ENCODE results near the gene PLD1. TPM values are rescaled to one million over a fixed set of nuclear protein-coding genes. Genes with fewer than 3 reads are reported as not detected.
"Not testable (repeated sequence)": the region's sequence is repeated elsewhere in the genome, so short reads cannot be mapped to it uniquely, and the experiment has no call there.

Gene PLD1
- polyA plus RNA-seq, 4 donors: 9.6 to 13.2 (median 11.2) TPM

DNA sequence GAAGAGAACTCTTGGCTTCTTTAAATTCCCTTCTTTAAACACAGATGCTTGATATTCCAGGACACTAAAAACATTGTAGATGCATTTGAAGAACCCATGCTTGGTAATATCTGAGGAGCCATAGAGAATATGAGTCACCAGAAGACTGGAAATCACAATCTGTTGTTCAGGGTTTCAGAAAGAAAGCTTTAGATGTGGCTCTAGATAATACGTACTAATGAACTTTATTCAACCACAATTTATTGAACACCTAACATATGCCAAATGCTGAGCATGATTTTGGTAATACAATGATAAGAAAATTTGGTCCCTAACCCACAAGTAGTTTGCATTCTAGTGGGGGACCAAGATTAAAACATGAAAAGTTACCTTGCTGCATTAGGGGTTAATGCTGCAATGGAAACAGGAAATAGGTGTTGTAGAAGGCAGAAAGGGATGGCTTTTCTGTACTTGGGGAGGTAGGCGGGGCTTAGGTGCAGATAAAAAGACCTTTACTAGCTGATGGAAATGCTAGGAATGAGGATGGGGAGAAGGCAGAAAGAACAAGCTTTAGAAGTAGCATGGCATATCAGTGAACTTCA lies 11.6 kb upstream of the PLD1 start:
- DNase-seq (ENCODE audit: low read depth in 4 of 4, low spot score in 2 of 4): no peak

DNA sequence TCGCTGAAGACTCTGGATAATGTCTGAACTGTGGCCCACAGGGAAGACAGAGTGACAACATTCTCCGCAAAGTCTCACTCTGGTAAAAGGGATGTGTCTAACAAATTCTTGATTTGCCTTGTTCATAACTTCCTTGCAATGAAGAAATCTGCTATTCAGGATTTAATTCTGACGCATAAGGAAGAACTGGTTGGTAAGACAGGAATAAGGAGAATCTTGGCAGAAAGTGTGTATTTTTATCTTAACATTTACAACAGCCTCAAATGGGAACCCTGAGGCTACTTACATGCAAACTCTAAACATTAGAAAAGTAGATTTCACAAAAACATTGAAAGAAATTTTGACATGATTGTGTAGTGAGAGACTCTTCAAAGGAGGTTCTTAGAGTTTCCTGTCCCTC lies 10.8 kb upstream of the PLD1 start:
- DNase-seq (ENCODE audit: low read depth in 4 of 4, low spot score in 2 of 4): no peak

DNA sequence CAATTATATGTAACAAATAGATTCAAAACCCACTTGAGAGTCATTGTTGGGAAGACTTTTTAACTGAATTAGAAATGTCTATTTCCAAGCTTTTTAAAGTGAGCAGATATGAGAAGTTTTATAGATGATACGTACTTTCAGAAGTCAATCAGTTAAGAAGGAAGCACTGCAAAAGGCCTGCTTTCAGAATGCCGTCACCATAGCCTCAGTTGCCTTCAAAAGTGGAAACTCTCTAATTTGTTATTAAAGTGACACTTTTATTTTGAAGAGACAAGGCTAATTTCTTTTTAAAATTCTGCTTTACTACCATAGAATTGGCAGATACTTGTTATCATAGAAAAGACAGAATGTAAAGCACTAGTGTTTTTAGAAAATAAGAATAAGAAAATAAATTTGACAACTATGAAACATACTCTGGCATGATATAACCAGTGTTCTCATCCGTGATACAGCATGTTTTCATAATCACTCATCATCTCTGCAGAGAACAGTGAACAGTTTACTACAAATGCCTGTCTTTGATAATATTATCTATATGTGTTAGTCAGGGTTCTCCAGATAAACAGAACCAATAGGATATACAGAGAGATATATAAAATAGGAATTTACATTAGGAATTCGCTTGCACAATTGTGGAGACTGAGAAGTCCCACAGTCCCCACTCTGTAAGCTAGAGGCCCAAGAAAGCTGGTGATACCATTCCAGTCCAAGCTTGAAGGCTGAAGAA lies 7.0 kb upstream of the PLD1 start:
- DNase-seq (ENCODE audit: low read depth in 4 of 4, low spot score in 2 of 4): no peak

DNA sequence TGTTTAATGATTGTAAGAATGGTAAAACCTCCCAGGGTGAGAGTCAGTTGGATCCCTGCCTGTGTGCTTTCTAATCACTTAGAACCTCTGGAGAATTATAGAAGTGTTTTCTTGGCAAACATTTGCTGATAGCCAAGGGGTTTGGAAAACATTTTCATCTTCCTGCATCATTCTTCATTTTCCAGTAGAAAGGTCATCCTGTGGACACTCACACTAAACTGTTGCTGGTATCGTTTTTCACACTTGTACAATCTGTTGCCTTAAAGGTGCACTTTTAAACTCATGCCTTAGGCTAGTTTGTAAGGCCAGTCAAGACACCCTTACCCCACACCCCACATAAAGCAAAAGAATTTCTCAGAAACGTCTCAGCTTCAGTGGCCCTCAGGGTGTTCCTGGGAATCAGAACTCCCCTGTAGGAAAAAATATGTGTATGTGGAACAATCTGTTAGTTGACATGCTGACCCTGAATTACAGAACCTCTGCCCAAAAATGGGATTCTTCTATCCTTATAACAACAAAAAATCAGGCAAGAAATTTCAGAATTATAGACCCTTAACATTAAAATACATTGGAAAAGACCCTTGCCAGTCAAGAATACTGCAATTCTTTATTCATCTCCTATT lies 5.8 kb upstream of the PLD1 start:
- no peak for DNase-seq (ENCODE audit: low read depth in 4 of 4, low spot score in 2 of 4)

DNA sequence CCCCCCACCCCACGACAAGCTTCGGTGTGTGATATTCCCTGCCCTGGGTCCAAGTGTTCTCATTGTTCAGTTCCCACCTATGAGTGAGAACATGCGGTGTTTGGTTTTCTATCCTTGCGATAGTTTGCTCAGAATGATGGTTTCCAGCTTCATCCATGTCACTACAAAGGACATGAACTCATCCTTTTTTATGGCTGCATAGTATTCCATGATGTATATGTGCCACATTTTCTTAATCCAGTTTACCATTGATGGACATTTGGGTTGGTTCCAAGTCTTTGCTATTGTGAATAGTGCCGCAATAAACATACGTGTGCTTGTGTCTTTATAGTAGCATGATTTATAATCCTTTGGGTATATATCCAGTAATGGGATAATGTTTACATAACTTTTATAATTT lies 4.4 kb upstream of the PLD1 start:
- not testable (repeated sequence) for DNase-seq (ENCODE audit: low read depth in 4 of 4, low spot score in 2 of 4)

DNA sequence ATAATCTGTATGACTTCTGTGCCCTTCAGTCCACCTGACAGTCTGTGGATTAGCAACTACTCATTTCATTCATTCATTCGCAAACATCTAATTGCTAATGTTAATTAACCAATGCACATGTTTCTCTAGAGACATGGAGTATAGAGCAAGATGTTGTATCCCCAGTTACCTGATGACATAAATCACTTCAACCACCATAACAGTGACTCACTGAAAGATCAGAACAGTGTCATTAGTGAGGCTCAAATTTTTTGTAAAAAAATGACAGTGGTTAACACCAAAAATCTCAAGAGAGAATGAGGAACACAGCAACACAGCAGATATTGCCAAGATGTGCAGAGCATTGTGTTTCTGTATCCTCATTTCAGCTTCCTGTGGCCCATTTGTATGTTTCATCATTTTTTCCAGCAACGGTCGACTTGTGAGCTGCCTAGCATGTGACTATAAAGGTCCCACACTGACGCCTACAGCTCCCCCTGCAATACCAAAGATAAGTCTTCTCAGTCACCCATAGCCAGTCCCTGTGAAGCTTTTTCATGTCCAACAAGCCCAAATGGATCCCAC lies 3.7 kb upstream of the PLD1 start:
- DNase-seq (ENCODE audit: low read depth in 4 of 4, low spot score in 2 of 4): no peak

DNA sequence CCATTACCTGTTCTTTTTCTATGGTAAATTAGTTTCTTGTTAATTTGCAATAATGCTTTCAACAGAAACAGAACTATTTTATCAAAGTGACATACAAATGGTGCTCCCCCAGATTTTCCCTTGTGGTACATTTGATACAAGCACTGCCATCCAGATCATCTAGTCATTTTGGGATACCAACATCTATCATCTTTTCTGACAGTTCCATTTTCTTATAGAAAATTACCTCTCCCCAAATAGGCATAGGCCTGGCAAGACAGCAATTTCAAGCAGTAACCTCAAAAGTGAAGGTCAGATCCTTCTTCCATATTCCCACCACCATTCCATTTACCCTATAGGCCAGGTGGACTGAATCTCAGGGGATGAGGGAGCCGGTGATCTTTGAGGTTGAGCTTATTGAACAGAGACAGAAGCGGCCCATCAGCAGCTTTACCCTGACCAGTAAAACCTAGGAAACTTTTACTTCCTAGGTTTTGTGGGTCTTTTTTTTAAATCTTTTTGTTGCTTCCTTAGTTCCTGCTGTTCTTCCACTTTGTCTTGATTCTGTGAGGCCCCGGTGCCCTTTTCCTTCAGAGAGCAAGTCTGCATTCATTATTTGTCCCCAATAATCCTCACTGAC lies 3.1 kb upstream of the PLD1 start:
- DNase-seq (ENCODE audit: low read depth in 4 of 4, low spot score in 2 of 4): no peak

DNA sequence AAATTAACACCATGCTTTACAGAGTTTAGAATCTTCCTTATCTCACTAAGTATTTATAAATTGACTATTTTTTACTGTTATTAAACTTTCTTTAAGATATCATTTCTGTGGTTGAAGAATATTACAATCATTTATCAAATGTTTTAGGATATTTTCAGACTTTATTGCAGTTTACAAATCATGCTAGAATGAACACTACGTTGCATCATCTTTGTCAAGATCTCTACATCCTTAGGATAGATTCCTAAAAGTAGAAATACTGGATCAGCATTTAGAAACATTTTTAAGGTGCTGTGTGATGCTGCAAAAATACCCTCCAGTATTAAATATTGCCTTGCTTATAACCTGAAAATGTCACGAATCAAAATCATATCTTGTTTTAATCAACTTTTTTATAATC lies 2.5 kb upstream of the PLD1 start:
- no peak for DNase-seq (ENCODE audit: low read depth in 4 of 4, low spot score in 2 of 4)

DNA sequence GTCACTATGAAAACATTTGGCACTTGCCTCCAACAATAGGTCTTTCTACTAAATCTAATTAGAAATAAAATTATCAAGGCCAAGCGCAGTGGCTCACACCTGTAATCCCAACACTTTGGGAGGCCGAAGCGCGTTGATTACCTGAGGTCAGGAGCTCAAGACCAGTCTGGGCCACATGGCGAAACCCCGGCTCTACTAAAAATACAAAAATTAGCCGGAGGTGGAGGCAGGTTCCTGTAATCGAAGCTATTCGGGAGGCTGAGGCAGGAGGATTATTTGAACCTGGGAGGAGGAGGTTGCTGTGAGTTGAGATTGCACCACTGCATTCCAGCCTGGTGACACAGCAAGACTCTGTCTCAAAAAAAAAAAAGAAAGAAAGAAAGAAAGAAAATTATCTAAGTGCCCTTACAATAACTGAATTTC lies 1.6 kb upstream of the PLD1 start:
- no peak for DNase-seq (ENCODE audit: low read depth in 4 of 4, low spot score in 2 of 4)

DNA sequence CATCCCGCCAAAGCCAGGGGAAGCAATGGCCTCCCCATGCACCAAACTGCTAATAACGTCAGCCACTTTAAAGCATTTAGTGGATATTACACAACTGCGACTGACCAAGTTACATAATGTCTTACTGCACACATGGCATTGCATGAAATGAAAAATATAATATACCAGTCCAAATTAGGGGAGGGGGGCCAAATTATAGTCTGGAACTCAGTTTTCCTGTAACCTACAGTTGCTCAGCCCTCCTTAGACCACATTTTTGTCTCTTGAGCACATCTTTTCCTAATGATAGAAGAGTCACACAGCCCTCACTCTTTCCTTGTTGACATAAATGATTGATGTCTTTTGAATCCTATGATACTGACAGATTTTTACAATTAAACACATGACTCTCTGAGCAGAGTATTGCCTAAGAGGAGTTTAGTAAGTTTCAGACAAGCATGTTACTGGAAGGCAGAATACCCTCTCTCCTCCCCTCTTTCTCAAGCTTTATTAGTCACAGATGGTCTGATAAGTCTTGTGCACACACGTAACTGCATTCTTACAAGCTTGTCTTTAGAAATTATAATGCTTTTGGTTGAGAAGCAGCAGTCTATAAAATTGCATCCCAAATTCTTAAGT lies 1.1 kb upstream of the PLD1 start:
- DNase-seq (ENCODE audit: low read depth in 4 of 4, low spot score in 2 of 4): no peak

DNA sequence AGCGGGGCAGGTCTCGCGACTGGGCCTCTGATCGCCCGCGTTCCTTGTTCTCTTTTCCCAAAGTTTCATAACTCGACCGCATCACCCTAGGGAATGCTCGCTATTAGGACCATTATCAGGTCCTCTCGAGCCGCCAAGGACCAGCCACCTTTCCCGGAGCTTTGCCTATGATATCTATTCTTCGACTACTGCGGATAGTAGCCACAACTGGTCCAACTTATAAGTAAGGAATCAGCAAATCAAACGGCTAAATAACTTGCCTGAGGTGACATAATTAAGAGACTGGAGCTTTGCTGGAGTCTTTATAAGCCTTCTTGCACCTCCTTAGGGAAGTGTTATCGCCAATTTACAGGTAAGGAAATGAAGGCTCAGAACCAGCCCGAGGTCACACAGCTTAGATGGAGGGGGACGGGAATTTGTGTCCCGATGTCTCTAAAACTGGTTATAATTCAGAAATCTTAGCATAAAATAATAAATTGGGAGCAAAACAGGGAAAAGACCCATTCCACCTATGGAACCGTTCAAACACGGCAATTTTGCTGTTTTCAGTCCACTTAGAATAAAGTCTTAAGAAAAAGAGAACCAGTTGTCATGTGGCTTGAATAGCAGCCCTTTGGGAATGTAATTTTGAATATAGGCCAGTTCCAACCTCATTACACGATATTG lies 479 bp upstream of the PLD1 start:
- no peak for DNase-seq (ENCODE audit: low read depth in 4 of 4, low spot score in 2 of 4)

DNA sequence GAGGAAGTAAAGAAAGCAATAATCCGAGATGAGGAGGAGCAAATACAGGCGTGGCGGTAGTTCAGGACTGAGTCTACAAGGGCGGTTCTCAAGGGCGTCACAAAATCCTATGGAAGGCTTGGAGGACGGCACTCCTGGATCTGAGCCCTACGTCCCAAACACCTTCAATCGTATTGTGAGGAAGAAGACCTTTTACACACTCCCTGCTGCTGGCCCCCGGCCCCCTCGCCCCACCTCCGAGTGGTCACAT lies 747 bp downstream of the PLD1 start:
- no peak for DNase-seq (ENCODE audit: low read depth in 4 of 4, low spot score in 2 of 4)

DNA sequence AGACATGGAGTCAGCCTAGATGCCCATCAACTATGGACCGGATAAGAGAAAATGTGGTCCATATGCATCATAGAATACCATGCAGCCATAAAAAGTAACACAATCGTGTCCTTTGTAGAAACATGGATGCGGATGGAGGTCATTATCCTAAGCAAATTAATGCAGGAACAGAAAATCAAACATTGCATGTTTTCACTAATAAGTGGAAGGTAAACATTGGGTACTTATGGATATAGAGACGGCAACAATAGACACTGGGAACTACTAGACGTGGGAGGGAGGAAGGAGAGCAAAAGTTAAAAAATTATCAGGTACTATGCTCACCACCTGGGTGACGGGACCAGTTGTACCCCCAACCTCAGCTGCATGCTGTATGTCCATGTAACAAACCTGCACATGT lies 2.5 kb downstream of the PLD1 start:
- DNase-seq (ENCODE audit: low read depth in 4 of 4, low spot score in 2 of 4): no peak

DNA sequence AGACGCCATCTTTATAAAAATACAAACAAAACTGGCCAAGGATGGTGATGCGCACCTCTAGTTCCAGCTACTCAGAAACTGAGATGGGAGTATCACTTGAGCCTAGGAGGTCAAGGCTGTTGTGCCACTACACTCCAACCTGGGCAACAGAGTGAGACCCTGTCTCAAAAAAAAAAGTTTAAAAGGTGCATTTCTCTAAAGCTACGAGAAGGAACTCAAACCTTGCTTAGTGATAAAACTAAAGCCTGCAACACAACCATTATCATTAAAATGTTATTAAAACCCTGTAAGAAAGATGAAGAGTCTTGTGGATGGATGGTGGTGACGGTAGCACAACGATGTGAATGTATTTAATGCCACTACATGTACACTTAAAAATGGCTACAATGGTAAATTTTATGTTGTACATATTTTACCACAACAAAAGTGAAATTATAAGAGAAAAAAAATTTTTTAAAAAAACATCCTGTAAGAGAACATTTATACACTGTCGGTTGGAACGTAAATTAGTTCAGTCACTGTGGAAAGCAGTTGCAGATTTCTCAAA lies 3.1 kb downstream of the PLD1 start:
- no peak for DNase-seq (ENCODE audit: low read depth in 4 of 4, low spot score in 2 of 4)

DNA sequence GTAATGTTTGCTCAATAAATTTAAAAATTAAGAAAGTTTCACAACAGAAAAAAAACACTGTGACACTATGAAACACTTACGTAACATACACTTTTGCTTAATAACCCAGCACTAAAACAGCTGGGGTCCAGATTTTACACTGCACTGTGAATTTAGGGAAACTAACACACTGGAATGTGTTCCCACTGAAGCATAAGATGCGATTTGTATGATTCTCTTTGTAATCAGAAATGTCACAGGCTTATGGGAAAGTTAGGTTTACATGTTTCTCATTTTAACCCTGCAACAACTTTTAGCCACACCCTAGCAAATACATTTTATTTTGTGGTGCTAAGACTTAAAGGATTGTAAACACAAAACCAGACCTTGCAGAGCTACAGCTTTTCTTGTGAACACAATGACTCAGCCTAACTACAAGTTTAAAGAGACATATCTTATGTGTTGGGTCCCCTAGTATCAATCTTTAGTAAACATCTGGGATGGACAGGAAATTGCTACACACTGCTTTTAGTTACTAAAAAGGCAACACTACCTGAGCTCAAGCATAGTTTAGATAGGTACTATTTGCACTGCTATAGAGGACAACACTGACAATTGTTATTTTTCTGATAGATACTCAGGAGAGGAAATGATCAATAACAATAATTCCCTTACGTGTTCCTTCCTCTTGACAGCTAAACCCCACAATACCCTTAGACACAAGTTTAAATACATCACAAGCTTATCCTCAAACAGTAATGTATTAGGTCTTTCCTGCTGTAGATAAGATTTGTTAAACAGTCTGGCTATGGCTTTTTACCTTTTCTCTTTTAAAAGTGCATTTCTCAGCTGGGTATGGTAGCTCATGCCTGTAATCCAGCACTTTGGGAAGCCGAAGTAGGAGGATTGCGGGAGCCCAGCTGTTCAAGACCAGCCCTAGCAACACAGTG lies 3.8 kb downstream of the PLD1 start:
- DNase-seq (ENCODE audit: low read depth in 4 of 4, low spot score in 2 of 4): no peak

DNA sequence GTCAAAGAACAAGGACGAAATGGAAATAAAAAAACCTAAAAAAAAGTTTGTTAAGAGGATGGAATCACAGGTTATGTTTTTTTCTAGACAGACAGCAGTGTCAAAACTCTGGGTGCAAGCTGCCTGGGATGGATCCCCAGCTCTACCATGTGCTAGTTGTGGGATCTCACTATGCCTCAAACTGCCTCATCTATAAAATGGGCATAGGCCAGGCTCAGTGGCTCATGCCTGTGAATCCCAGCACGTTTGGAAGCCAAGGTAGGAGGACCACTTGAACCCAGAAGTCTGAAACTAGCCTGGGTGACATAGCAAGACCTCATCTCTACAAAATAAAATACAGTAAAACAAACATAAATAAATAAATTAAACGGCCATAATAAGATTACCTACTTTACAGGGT lies 4.6 kb downstream of the PLD1 start:
- DNase-seq (ENCODE audit: low read depth in 4 of 4, low spot score in 2 of 4): no peak

DNA sequence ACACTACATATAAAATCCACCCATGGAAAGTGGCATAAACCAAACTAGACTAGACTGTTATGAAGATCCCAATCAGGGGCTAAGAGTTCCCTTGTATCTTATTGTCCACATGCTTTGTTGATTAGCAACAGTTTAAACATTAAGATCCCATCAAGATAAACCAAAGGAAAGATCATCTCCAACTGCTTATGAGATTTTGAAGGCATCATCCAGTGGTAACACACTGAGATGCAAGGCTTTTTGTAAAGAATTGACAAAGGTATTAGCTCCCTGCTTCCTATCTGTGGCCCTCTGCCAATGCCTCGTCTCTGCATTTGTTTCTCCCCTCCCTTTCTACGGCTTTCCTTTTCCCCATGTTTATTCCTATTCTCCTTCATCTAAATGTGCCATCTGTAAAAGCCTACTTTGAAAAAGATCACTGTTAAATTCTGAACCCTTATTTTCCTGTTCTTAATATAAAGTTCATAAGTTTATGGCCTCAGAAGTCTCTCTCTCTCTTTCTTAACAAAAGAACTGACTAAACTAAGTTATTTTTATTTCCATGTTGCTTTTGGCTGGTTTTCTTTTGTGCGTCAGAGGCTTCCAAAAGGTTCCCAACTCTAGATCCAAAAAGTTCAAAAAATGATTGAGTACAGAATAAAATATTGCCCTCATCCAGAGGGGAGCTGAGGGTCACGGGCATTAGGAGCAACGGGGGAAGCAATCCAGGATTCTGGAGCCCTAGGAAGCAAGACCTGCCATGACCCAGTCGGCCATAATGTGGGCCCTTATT lies 5.5 kb downstream of the PLD1 start:
- DNase-seq (ENCODE audit: low read depth in 4 of 4, low spot score in 2 of 4): no peak

DNA sequence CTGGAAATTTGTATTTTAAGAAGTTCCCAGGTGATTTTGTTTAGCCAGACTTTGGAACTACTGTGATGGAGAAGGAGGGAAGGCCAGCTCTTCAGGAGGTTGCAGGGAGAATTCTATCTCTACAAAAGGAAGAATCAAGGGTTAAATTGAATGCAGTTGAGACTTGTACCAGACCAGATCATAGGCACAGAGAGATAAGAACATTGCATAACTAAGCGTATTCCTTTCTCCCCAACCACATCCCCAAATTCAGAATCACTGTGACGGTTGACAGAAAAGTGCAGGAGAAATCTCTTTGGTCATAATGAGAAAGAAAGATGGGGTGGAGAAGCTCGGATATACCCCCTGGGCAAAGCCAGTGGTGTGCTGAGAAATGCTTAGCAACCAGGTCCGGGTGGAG lies 7.2 kb downstream of the PLD1 start:
- DNase-seq (ENCODE audit: low read depth in 4 of 4, low spot score in 2 of 4): no peak

DNA sequence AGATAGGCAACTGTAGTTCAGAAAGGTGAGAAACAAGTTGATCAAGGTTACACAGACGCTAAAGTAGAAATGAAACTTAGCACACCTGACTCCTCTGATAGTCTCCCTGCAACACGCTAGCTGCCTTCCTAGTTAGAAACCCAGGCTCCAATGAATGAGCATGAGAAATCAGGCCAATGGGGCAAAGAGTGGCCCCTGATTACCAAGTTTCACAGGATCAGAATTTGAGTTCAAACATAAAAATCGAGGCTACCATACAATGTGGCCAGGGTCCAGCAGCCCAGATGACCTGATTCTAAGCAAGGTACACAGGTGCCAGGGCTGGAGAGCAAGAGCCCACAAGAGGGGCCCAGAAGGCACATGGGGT lies 7.7 kb downstream of the PLD1 start:
- no peak for DNase-seq (ENCODE audit: low read depth in 4 of 4, low spot score in 2 of 4)
